Cardiac fibroblast (primary cell): ENCODE results near the gene CP.

Experiments used
- DNase-seq, 2 donors: peaks; one replicate each; pipeline versions ENCODE4 v3.0.0 to v3.0.0-alpha.2; 2010; ENCODE audit warnings: low read depth in 2 of 2
- H3K4me3 ChIP-seq, 2 donors: replicated peaks in 1 of 2; 1 replicate in 1 of 2; 2 replicates in 1 of 2; pipeline ENCODE4 v1.5.1; 2011; ENCODE audit warnings: low read depth in 2 of 2, low read length in 2 of 2, mild to moderate bottlenecking in 2 of 2, moderate library complexity in 1 of 2
- TF ChIP-seq, protein P1 (sequence below): IDR thresholded peaks from one replicate; pipeline ENCODE4 v1.5.1; 2011; ENCODE audit warnings: low read depth, mild to moderate bottlenecking, low read length, inconsistent platforms

CP gene

DNA sequence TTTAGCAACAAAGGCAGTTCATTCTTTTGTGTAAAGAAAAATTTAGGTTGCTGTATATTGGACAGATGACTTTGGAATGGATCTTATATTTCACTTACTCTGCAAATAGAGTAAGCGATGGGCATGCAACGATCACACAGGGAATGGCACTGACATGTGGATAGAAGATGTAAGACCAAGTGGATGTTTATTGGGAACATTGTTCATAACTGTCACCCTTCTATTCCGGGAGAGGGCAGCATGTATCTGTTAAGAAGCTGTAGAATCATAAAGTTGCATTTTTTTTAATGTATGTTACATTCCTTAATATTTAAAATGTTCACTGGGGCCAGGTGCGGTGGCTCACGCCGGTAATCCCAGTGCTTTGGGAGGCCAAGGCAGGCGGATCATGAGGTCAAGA is 51.0 kb downstream of the CP start:
- H3K4me3 ChIP-seq, result no peak overlapping the region
- no peak for DNase-seq
- TF ChIP-seq, protein P1, sequence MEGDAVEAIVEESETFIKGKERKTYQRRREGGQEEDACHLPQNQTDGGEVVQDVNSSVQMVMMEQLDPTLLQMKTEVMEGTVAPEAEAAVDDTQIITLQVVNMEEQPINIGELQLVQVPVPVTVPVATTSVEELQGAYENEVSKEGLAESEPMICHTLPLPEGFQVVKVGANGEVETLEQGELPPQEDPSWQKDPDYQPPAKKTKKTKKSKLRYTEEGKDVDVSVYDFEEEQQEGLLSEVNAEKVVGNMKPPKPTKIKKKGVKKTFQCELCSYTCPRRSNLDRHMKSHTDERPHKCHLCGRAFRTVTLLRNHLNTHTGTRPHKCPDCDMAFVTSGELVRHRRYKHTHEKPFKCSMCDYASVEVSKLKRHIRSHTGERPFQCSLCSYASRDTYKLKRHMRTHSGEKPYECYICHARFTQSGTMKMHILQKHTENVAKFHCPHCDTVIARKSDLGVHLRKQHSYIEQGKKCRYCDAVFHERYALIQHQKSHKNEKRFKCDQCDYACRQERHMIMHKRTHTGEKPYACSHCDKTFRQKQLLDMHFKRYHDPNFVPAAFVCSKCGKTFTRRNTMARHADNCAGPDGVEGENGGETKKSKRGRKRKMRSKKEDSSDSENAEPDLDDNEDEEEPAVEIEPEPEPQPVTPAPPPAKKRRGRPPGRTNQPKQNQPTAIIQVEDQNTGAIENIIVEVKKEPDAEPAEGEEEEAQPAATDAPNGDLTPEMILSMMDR, result no peak

DNA sequence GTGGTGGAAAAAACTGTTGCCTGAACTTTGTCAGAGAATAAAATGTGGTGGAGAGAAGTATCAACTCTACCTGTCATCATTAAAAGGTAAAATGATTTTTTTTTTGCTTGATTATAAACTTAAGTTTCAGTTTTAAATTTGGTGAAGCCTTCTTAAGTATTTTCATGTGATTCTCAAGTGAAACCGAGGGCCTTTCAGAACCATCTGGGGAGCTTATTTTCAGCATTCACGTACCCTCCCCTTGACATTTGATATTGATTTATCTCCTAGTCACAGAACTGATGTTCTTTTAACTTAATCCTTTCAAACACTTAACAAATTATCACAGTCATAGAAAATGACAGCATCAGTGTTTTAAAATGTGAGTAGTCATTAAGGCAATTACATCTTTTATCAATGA is 53.7 kb downstream of the CP start:
- TF ChIP-seq, protein P1, result no peak
- H3K4me3 ChIP-seq, result no peak overlapping the region
- no peak for DNase-seq

DNA sequence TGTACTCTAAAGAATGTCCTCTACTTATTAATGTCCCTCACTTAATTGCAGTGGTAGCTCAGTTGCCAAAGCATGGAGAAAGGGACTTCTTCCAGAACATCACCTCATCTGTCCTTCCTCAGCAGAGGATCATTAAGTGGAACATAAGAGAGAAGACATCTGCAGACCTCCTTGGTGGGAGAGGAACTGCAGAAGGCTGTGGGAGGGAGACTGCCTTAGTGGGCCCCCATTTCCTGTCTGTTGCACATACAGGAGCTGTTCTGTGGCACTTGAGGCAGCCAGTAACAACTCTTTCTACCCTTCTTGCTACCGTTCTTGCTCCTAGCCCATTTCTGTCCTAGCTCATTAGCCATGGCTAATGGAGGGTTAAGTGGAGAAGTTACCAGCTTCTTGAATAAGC is 58.6 kb downstream of the CP start:
- H3K4me3 ChIP-seq, result no peak overlapping the region
- DNase-seq, result no peak
- TF ChIP-seq, protein P1, result no peak

DNA sequence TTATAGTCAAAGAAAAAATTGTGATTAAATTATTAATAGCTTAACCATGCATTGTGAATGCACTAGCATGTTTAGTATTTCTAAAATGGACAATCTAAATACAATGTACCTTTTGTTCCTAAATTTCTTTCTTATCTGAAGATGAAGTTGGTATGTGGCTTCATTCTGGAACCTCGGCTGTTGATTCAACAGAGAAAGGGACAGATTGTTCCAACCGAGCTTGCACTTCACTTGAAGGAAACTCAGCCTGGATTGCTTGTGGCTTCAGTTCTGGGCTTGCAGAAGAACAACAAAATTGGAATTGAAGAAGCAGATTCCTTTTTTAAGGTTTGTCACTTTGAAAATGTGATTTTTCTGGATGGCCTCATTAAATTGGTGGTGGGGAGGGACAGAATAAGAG is 59.6 kb downstream of the CP start:
- DNase-seq, result peak in 1 of 2 donors; percentile 20
- TF ChIP-seq, protein P1, result no peak

DNA sequence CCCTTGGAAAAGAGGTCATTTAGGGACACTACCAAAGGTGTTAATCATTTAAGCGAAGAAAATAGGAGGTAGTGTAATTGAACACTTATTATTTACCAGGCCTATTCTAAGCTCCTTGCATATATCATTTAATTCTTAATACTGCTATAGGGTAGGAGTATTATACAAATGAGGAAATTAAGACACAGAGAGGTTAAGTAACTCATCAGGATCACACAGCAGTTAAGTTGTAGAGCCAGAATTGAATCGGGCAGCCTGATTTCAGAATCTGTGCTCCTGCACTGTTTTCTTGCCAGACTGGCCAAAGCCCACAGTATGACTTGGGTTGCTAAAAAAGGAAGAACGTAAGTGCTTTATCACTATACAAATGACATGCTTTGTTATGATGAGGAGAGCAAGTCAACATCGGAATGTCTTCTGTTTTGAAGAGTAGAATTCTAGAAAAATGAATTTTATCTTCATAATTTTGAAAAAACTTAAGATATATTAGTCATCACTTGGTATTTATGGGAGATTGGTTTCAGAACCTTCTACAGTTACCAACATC is 60.8 kb downstream of the CP start:
- no peak overlapping the region for H3K4me3 ChIP-seq
- DNase-seq, result peak in 1 of 2 donors; percentile 51
- TF ChIP-seq, protein P1, result no peak

More for the DNA sequence above, 59.6 kb downstream of the CP start:
- H3K4me3 ChIP-seq, result no peak overlapping the region

DNA sequence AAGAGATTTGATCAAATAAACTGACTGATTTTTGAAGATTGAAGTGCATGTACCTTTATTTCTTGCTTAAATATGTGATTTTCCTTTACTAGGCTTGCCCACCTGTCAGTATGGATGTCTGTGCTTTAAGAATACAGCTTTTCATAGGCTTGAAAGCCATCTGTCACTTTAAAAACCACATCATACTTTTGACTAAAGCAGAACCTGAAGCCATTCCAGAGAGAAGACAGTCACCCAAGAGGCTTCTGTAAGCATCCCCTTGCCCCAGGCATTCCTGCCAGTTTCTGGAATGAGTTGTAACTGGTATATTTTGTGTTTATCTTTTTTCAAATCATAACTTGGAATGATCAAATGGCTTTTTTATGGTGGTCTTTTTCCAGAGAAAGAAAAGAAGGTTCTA is 68.2 kb downstream of the CP start:
- TF ChIP-seq, protein P1, result no peak

DNA sequence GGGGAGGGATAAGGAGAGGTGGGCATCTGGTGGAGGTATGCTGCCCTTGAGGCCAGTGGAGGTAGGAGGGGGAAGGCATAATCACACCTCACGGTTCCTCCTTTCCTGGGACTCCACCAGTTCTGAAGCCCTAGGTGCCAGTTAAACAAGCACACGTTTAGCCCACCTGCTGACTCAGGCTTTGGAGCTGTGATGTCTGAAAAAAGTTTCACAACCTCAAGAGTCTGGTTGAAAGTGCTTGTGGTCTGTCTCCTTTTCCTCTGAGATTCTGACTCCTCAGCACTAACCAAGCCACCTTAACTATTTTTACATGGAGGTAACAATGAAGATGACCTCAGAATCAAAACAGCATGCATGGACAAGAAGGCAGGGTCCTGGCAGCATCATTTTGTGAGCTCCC is 69.2 kb downstream of the CP start:
- DNase-seq, result peak; percentile 26 to 79
- no peak overlapping the region for H3K4me3 ChIP-seq
- TF ChIP-seq, protein P1, result no peak

More for the DNA sequence above, 68.2 kb downstream of the CP start:
- H3K4me3 ChIP-seq, result no peak overlapping the region
- no peak for DNase-seq
